ENCODE measurements around the gene ZNF354C.

The ZNF354C gene

GRCh38 chr5:179113945-179114641, 53.9 kb downstream of the ZNF354C start:
- Histone ChIP-seq H3K4me3 (replicated peaks; ENCODE audit: insufficient read depth, low read length) (no peak overlapping the region), H3K27me3 (ENCODE audit: insufficient read depth, poor library complexity, severe bottlenecking) (no peaks in the 10 kb centered on the region), H3K27ac (replicated peaks) (no peak overlapping the region)
- TF ChIP-seq CTCF (IDR thresholded peaks at IDR 0.05; ENCODE audit: insufficient read depth, low read length) (no peak), SPI1 (IDR thresholded peaks at IDR 0.05; ENCODE audit: borderline replicate concordance, low read depth) (no peak), POLR2AphosphoS5 (IDR thresholded peaks at IDR 0.05; ENCODE audit: low read depth) (no peak), GABPA (IDR thresholded peaks at IDR 0.05; ENCODE audit: low read depth) (no peak)
- TF ChIP-seq, protein P1, sequence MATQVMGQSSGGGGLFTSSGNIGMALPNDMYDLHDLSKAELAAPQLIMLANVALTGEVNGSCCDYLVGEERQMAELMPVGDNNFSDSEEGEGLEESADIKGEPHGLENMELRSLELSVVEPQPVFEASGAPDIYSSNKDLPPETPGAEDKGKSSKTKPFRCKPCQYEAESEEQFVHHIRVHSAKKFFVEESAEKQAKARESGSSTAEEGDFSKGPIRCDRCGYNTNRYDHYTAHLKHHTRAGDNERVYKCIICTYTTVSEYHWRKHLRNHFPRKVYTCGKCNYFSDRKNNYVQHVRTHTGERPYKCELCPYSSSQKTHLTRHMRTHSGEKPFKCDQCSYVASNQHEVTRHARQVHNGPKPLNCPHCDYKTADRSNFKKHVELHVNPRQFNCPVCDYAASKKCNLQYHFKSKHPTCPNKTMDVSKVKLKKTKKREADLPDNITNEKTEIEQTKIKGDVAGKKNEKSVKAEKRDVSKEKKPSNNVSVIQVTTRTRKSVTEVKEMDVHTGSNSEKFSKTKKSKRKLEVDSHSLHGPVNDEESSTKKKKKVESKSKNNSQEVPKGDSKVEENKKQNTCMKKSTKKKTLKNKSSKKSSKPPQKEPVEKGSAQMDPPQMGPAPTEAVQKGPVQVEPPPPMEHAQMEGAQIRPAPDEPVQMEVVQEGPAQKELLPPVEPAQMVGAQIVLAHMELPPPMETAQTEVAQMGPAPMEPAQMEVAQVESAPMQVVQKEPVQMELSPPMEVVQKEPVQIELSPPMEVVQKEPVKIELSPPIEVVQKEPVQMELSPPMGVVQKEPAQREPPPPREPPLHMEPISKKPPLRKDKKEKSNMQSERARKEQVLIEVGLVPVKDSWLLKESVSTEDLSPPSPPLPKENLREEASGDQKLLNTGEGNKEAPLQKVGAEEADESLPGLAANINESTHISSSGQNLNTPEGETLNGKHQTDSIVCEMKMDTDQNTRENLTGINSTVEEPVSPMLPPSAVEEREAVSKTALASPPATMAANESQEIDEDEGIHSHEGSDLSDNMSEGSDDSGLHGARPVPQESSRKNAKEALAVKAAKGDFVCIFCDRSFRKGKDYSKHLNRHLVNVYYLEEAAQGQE (IDR thresholded peaks at IDR 0.05; ENCODE audit: insufficient replicate concordance, low read depth): no peak
- no peak for DNase-seq (ENCODE audit: low read depth in 1 of 2, low spot score in 1 of 2)

DNA sequence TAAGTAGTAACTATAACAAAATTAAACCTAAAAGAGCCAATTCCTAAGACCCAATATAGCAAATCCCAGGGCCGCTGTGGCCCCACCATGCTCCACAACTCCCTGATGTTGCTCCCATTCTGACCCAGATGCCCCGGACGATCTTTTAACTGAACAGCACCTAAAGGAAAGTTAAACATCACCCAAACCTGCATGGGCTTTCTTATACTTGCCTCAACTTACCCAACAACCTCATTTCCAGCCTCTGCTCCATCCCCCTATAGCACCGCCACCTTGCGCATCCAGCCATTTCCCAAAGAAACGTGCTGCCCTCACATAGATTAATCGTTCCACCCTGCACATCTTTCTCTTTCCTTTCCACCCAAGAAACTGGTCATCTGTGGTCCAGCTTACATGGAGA, 54.6 kb downstream of the ZNF354C start:
- TF ChIP-seq SPI1 (IDR thresholded peaks at IDR 0.05; ENCODE audit: borderline replicate concordance, low read depth): no peak
- Histone ChIP-seq H3K4me3 (replicated peaks; ENCODE audit: insufficient read depth, low read length) (no peak overlapping the region), H3K27me3 (ENCODE audit: insufficient read depth, poor library complexity, severe bottlenecking) (no peaks in the 10 kb centered on the region), H3K27ac (replicated peaks) (no peak overlapping the region)
- DNase-seq (ENCODE audit: low read depth in 1 of 2, low spot score in 1 of 2): no peak

GRCh38 chr5:179115307-179115706, 55.1 kb downstream of the ZNF354C start:
- no peak for TF ChIP-seq SPI1 (IDR thresholded peaks at IDR 0.05; ENCODE audit: borderline replicate concordance, low read depth)
- TF ChIP-seq CTCF (IDR thresholded peaks at IDR 0.05; ENCODE audit: insufficient read depth, low read length): no peak
- TF ChIP-seq POLR2AphosphoS5 (IDR thresholded peaks at IDR 0.05; ENCODE audit: low read depth): no peak
- TF ChIP-seq, protein P1 (IDR thresholded peaks at IDR 0.05; ENCODE audit: insufficient replicate concordance, low read depth): no peak
- no peak for TF ChIP-seq GABPA (IDR thresholded peaks at IDR 0.05; ENCODE audit: low read depth)
- no peak overlapping the region for H3K4me3 ChIP-seq (replicated peaks; ENCODE audit: insufficient read depth, low read length)
- no peaks in the 10 kb centered on the region for H3K27me3 ChIP-seq (ENCODE audit: insufficient read depth, poor library complexity, severe bottlenecking)
- DNase-seq (ENCODE audit: low read depth in 1 of 2, low spot score in 1 of 2): no peak
- no peak overlapping the region for H3K27ac ChIP-seq (replicated peaks)

DNA sequence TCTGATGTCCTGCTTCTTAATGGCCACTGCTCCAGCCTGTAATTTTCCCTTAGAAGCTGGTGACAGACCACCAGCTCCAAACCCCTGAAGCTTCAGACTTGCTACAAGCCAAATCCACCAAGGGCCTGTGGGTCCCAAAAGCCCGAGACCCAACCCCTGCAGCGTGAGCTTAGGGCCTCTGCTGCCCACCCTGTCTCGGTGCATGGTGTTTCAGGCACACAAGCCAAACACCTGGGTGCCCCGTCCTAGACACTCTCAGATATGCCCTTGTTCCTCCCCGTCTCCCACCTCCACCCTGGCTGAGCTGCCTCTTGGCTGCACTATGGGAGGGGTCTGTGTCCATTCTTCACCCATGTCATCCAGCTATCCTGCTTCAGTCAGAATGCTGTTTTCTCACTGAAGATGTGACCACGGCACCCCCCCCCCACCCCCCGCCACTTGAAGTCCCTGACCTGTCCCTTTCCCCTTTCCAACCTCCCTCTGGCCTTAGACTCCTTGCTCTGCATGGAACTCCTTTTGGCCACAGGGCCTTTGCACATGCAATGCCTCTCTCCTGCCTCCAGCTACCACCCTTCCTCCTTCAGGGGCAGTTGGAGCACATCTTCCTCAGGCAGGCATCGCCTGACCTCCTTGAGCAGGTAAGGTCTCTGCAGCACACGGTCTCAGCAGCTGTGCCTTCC, 55.8 kb downstream of the ZNF354C start:
- TF ChIP-seq, protein P1 (IDR thresholded peaks at IDR 0.05; ENCODE audit: insufficient replicate concordance, low read depth): no peak
- no peak for TF ChIP-seq GABPA (IDR thresholded peaks at IDR 0.05; ENCODE audit: low read depth)
- no peak for TF ChIP-seq POLR2AphosphoS5 (IDR thresholded peaks at IDR 0.05; ENCODE audit: low read depth)
- no peak for TF ChIP-seq CTCF (IDR thresholded peaks at IDR 0.05; ENCODE audit: insufficient read depth, low read length)
- no peak for TF ChIP-seq SPI1 (IDR thresholded peaks at IDR 0.05; ENCODE audit: borderline replicate concordance, low read depth)
- Histone ChIP-seq H3K27me3 (ENCODE audit: insufficient read depth, poor library complexity, severe bottlenecking) (no peaks in the 10 kb centered on the region), H3K27ac (replicated peaks) (no peak overlapping the region), H3K4me3 (replicated peaks; ENCODE audit: insufficient read depth, low read length) (no peak overlapping the region)
- no peak for DNase-seq (ENCODE audit: low read depth in 1 of 2, low spot score in 1 of 2)
